GM19463 (cell line): ENCODE results near the gene AK8.

Source experiments
- ATAC-seq: cut with Tn5 transposase; IDR thresholded peaks from one replicate; pipeline ENCODE4 v1.9.1; 2021; ENCODE audit warnings: mild to moderate bottlenecking, moderate library complexity; ENCODE audit not compliant: unreplicated experiment

Gene AK8

DNA sequence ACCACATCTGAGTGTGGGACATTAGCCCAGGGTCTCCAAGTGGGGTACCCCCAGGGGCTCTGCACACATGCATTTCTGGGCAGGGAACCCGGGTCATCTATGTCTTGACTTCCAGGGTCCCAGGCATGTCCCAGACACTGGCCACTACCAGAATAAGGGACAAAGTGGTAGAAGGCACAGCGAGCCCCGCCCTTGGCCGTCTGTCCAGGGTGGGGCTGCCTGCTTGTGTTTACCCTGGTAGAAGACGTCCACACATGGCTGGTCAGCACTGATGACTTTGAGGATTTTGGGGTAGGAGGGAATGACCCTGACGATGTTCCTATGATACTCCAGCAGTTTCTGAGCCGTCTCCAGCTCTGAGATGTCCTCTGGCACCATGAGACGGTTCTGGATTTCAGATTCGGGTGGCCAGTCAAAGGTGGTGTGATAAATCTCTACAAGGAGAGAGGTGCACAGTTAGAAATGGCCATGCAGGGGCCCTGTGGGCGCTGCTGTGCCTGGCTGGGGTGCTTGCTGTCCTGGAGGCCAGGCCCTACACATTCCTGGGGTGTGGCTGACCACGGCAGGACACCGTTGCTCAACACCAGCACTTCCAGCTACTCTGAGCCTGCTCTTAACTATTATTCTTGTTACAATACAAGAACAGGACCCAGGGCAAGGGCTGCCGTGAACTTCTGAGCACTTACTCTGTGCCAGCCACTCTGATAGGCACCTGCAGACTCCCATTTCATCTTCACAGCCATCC is 51.3 kb downstream of the AK8 start:
- ATAC-seq: no peak

DNA sequence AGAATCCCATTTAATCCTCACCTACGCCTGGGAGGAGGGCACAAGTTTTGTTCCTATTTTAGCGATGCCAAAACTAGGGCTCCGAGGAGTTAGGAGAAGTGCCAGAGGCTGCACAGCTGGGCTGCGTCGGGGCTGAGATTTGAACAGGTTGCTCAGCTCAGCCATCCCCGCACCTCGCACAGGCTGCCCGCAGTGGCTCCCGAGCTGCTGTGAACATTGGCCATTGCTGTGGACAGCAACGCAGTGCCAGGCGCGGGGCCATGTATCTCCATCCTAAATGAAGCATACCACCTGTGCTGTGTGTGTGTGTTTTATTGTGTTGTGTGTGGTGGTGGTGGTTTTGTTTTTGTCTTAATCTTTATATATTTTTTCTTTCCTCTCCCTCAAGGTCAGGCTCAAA is 52.0 kb downstream of the AK8 start:
- no peak for ATAC-seq

DNA sequence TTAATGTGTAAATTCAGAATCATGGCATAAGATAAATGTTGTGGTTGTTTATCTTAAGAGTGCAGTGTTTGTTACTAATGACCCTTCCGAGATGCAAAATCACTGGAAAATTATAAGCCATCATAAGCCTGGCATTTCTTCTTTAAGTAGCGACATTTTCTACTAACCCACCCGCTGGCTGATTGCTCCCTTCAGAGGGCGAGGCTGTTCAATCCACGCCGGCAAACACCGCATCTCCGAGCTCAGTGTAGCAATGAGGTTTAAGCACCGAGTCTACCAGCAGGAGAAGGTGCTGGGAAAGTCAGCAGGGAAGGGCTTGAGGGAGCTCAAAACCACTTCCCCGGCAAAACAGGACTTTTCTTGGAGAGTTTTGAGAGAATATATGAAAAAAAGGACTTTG is 52.7 kb downstream of the AK8 start:
- ATAC-seq: no peak

DNA sequence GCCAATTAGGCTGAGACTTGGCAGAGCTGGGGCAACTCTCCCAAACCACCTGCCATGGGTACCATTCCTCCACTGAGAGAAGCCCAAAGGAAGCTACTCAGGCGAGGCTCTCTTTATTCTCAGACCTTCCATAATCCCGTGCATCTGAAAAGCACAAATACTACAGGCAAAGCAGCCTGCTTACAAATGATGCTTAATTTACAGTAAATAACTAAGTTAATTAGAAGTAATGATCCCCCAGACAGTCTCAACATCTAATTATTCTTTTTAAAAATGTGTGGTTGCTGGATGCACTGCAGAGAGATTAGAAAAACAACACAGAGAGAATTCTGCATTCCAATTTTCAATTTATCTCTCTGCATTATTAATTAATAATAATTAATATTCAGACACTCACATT is 53.1 kb downstream of the AK8 start:
- no peak for ATAC-seq

DNA sequence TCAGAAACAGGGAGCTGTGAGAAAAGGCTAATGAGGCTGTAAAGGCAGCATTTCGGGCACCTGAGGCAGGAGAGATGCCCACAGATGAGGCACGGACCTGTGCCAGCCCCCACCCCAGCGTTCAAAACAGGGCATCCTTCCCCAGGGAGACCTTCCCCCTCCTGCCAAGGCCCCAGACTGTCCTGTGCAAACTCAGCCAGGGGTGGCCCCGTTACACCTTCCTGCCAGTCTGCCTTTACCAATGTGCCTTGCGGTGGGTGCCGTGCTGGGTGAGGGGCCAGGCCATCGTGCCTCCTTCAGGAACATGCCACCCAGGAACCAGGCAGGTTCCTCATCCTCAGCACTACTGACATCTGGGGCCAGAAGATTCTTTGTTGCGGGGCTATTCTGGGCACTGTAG is 53.9 kb downstream of the AK8 start:
- ATAC-seq: no peak

DNA sequence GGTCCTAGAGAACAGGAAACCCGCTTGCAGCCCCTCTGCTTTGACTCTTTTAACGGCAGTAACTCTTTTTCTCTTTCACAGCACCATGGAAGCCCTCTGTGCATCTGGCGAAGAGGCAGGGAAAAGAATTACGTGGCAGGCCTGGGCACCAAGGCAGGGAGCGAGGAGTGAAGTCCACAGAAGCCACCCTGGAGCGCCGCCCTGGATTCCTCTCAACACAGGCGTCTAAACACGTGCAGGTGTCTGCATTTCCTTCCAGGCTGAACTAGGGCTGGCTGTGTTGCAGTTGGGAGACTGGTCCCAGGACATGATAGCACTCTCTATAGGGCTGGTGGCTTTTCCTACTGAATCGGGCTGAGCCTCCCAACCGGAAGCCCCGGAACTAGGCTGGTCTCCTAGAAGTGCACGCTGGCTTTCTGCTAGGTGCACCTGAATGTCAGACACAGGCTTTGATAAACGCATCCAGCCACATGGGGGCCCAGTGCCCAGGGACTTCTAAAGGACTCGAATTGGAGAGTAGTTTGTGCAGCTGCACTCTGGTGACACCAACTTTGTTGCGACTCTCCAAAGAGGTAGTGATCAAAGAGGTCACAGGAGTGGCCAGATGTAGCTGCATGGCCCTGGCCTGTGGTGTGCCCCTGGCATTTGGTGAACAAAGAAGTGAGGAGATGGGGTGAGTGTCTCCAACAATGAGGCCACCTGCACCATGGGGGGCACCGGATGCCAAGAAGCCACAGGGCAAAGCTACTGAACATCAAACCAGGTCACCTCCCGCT is 54.5 kb downstream of the AK8 start:
- no peak for ATAC-seq

DNA sequence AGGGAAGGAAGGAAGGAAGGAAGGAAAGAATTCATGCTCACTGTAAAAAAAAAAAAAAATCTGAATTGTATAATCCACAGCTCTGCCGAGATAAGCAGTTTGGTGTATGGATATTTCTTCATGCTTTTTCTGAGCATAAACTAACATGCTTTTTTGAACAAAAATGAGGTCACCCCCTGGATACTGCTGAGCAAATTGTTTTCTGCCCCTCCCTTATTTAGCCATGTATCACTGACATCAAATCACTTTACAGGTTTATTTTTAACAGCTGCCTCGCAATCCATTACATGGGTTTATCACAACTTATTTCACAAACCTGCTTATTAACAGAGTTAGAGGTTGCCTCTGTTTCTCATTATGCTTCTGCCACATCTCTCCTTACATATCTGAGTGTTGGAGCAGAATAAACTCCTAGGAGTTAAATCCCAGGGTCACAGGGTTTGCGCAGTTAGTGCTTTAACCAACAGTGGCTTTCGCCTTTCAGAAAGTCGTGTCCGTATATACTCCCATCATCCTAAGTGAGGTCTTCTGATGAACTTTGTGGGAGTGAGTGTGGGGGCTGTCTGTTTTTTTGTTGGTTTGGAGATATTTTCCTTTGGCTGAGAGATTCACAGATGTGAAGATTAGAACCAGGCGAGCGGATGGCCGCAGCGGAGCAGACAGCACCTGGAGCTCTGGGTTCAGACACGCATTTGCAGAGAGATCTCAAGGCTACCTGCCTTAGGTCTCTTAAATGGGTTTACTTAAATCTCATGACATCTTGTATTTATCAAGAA is 57.7 kb downstream of the AK8 start:
- no peak for ATAC-seq

DNA sequence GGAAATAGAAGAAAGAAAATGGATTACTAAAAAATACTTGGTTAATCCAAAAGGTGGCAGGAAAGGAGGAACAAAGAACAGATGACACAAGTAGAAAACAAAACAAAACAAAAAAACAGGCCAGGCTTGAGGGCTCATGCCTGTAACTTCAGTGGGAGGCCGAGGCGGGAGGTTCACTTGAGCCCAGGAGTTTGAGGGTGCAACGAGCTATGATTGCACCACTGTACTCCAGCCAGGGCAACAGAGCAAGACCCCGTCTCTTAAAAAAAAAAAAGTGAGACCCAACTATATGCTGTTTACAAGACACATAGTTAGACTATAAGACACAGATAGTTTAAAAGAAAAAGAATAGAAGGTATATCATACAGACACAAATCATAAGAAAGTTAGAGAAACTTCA is 59.5 kb downstream of the AK8 start:
- ATAC-seq: no peak

DNA sequence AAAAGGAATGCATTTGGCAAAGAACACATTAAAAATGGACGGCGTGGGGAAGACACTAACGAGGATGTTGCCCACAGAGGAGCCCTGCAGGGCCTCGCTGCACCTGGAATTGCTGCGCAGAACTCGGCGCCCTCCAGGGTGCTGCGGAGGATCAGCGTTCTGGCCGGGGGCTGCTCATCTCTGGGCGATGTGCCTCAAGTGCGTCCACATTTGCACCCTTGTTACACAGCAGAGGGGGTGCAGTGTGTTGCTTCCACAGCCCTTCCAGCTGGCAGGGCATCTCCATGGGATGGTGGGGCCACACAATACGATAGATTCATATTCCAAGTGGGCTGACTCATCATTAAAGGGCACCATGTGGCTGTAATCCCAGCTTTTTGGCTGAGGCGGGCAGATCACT is 63.1 kb downstream of the AK8 start:
- no peak for ATAC-seq

DNA sequence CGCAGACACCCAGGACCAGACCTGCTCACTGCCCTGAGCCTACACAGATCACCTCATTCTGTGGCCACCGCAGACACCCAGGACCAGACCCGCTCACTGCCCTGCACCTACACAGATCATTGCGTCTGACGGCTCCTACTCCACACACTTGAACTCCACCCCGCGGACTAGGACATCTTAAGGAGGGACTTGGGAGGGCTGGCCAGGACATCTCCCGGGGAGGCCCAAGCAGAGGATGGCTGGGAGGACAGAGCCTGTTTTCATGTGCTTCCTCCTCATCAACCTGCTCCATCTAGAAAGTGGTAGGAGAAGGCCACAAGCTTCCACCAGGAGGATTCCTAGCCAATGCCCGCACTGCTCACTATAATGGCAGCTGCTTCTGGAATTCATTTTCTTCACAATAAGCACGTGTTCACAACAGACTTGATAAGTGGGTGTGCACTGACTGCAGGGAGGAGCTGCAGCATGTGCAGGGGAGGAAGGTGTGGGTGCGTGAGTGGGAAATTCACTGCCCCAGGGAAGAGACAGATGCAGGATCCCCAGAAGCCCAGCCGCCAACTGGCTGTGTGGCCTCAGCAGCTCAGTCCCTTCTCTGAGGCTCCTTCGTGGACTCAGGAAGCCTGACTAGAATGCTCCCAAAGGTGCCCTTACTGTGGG is 64.8 kb downstream of the AK8 start:
- ATAC-seq: no peak

DNA sequence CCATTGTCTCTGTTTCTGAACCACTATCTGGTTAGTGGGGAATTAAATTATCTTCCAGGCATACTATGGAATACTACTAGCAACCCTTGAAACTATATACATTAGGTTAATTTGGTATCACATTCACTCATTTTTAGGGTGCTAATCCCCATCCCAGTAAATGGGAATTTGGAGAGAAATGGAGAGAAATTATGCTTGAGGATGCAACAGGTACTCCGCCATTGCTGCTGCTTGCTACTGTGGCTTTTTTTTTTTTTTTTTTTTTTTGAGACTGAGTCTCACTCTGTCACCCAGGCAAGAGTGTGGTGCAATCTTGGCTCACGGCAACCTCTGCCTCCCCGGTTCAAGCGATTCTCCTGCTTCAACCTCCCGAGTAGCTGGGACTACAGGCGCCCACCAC is 66.1 kb downstream of the AK8 start:
- ATAC-seq: no peak

DNA sequence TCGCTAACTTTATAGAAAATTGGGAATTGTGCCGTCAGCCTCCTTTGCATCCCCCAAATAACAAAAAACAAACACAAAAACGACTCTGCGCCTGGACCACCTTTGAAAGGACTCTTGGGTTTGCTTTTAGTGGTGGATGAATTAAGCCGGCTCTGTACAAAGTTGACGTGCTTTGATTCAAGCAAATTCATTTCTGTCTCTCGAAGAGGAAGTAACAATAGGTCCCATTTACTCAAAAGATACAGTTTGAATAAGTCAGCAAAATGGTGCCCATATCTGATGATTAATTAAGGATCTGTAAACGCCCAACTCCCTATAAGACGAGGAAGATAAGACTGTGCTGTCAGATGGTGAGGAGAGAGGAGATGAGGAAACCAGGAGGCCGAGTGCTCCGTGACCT is 67.8 kb downstream of the AK8 start:
- ATAC-seq: no peak

DNA sequence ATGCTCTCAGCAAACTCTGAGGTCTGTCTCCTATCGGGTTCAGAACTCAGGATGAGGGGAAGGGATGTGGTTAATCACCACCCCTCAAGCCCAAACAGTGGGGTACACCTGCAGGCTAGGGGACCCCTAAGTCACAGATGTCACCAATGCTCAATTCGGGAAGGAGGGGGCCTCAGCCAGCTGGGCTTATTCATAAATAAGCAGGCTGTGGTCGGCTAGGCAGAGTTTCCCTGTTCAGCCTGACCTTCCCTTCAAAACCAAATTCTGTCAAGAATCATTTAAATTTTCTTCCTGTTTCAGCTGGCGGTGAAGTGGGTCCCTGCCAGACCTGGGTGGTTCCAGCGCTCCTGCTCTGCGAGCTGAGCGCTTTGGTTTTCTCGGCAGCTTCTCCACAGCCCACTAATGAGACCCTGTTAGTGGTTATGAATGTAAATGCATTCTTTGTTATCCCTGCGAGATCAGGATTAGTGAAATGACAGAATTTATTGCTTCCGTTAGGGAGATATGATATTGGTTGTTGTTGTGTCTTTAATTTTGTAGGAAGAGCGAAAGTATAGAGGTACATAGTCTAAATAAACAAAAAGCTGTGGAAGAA is 68.3 kb downstream of the AK8 start:
- ATAC-seq: no peak

DNA sequence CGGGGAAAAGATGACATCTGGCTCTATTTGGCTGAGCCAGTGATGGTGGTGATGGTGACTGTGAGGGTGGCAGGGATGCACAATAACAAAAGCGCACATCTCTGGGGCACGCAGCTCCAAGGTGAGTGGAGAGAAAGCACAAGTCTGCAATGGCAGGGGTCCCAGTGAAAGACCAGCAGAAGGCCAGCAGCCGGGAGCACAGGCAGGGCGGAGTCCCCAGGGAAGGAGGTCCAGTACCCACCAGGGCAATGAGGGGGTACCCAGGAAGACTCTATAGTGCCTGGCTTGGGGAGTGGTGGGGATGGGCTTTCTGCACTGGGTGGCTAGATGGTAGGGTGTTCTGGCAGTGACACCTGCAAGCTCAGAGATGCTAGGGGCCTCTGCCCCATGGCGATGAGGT is 69.4 kb downstream of the AK8 start:
- no peak for ATAC-seq

DNA sequence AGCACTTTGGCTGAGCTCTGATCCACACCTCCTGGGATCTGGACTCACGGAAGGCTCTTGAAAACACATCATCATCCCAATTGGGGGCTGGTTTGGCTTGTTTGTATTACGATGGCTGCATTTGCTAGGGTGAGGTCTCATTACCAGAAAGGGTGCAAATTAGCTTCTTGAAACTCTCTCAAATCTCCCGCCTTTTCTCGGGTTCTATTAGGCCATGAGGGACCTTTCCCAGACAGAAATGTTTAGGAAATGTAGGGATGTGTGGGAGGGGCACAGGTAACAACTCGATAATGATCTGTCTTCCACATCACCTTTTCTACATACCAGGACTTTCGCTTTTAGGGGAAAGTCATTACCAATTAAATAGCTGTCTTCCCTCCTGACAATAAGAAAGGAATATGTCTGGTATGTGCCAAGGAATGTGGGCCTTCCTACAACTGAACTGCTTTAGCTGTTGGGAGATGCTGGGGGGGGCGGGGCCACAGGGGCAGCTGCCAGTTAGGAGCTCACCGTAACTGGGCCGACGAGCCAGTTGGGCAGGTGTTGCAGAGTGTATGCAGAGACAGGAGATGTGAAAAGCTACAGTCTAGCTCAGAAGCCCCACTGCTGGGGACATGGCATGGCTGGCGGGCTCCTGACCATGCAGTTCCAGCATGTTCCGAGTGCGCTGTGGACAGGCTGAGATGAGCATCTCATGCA is 71.2 kb downstream of the AK8 start:
- no peak for ATAC-seq

DNA sequence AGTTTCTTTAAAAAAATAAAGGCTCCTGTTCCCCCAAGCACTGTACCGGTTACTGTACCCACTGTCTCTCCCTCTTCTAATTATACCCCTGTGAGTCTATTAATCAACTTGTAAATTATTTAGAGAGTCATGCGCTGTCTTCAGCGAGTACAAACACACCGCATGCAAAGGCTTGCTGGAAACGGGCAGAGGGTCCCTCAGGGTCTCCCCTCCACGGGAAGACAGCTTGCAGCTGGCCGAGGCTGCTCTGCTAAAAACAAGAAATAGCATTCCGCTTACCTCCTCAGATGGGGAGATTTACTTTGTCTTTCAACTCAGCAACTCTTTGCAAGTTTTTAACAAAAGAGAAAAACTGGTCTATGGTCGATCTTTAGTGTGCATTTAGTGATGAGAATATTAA is 71.8 kb downstream of the AK8 start:
- no peak for ATAC-seq

DNA sequence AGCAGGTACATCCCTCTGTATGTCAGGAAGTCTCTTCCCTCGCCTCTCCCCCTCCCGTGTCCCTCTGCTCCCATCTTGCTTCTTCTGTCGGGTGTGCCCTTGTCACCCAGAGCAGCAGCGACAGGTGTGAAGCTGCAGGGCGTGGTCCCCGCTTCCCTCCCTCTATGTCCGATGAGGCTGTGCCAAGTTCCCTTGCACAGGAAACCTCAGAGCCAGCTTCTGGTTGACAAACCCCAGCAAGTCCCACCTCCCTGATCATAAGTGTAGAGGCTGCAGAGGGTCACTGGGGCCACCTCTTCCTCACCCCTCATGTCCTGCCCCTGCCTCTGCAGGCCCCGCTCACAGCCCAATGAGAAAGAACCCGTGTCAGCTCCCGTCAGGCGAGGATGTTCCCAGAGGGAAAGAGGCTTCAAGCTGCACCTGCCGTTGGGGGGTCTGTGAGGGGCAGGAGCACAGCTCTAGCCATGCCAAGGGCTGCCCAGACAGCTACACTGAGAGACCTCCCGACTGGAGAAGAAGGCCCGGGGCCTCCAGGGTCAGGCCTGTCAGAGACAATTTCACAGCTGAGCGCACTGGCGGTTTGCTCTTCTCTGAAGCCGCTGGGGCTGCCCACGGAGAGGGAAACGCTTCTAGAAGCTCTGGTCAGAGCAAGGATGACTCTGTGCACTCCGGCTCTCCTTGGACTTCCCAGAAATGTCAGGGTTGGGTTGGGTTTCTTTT is 73.3 kb downstream of the AK8 start:
- ATAC-seq: no peak

DNA sequence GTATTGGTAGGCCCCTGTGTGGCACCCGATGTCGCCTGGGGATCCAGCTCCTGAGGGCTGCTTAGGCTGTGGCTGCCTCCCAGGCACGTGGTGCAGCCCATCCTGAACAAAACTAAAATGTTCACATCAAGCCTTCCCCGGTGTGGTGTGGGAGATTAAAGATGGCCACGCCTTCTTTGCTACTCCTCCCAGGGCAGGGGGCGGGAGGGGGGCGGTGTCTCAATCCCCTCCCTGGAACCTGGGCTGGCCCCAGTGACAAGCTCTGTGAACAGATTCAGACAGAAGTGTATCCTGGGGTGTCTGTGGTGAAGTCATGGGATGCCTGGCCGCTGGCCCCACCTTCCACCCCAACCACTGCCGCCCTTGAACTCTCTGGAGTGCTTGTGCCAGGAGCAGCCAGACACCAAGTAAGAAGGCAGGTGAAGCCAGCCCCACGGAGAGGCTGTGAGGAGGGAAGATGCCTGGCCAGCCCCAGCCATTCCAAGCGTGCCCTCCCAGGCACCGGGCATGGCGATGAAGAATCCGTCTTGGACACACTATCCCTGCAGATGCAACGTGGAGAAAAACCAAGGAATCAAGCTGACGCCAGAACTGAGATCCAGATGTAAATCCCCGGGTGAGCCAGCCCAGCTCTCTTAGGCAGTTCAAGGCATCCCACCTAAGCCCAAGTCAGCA is 75.8 kb downstream of the AK8 start:
- ATAC-seq: no peak

DNA sequence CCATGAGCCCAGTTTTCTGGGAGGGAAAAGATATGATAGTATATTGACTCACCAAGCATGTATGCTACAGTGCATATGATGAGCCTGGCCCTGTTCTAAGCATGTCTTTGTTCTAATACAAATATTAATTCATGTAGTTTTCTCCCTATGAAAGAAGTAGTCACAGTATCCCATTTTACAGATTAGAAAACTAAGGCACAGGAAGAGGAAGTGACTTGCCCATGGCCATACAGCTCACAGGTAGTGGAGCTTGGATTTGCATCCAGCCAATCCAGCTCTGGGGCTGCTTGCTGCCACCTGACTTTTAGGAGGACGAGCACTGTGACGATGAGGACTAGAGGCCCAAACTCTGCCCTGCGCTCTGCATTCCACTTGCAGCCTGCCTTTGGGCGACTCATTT is 76.4 kb downstream of the AK8 start:
- ATAC-seq: no peak
